ENCODE data around the gene SSUH2. TPM values are rescaled to one million over a fixed set of nuclear protein-coding genes. Genes with fewer than 3 reads are reported as not detected.

Gene SSUH2
- total RNA-seq, 2 experiments from 2014 or later, result 0.16 TPM; not detected in 1

DNA sequence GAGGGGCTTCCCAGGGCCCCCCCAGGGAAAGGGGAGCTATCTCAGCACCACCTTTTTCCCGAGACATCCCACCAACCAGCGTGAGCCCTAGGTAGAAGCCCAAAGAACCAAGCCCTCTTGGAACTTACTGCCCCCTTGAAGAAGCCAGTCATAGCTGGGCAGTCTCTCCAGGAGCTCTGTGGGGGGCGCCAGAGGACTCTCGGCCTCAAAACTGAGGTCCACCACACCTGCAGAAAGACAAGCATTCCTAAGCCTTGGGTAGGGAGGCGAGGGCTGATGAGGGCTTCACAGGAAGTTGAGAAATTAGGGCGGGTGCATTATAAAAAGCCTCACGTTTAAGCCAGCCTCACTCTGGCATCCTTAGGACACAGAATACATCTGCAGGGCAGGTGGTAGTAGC is 9.0 kb downstream of the SSUH2 start:
- H3K36me3 ChIP-seq (ENCODE audit: insufficient read depth, low read length), result no peaks in the 10 kb centered on the region
- H3K79me2 ChIP-seq (ENCODE audit: insufficient read depth, low read depth, low read length), result no peaks in the 10 kb centered on the region
- no peak overlapping the region for H3K4me2 ChIP-seq (ENCODE audit: low read length)
- no peak overlapping the region for H3K4me3 ChIP-seq (ENCODE audit: low read depth, low read length, poor library complexity, severe bottlenecking)
- intact Hi-C loops (cut with micrococcal nuclease; ENCODE audit: unreplicated experiment), result no loop called here
- H3K9me2 ChIP-seq (ENCODE audit: insufficient read depth, low read length), result no peaks in the 10 kb centered on the region
- H3K9me3 ChIP-seq (ENCODE audit: low read length), result no peaks in the 10 kb centered on the region
- TF ChIP-seq EZH2phosphoT487 (IDR thresholded peaks at IDR 0.05; ENCODE audit: borderline replicate concordance, low read depth, low read length), result no peak
- peak; percentile 30; the same call in 1 of the 2 replicates for TF ChIP-seq CTCF (conservative IDR thresholded peaks at IDR 0.05; ENCODE audit: low read length)
- ChIA-PET POLR2A (no interaction called here), CTCF (ENCODE audit: unreplicated experiment) (no interaction called here)
- DNase-seq (ENCODE audit: low spot score), result peak; percentile 10
- H3K4me1 ChIP-seq (ENCODE audit: insufficient read depth, low read length, poor library complexity, severe bottlenecking), result no peaks in the 10 kb centered on the region
- no peak overlapping the region for H3K27ac ChIP-seq (ENCODE audit: low read depth, low read length, poor library complexity, severe bottlenecking)
- no TSS peak for BruUV-seq (replicated peaks)
- no peak overlapping the region for H2AFZ ChIP-seq (ENCODE audit: low read length)
- no peaks in the 10 kb centered on the region for H4K20me1 ChIP-seq (ENCODE audit: insufficient read depth, low read length)

DNA sequence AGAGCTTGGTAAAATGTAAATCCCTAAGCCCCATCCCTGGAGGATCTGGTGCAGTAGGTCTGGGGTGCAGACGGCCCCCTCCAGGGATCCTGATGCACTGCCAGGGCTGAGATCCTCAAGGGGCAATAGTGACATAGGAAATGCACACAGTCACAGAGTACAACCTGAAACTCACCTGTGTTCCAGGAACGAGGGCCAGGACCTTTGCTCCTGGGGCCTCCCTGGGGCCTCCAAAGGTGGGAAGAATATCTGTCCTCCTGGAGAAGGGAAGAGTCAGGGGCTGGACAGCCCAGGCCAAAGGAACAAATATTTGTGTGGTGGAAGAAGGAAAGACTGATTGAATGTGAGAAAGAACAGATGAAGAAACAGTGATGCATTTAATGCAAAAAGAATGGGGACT is 9.5 kb downstream of the SSUH2 start:
- no peaks in the 10 kb centered on the region for H3K79me2 ChIP-seq (ENCODE audit: insufficient read depth, low read depth, low read length)
- no TSS peak for BruUV-seq (replicated peaks)
- no peak overlapping the region for H3K27ac ChIP-seq (ENCODE audit: low read depth, low read length, poor library complexity, severe bottlenecking)
- no peaks in the 10 kb centered on the region for H3K9me2 ChIP-seq (ENCODE audit: insufficient read depth, low read length)
- ChIA-PET POLR2A (no interaction called here), CTCF (ENCODE audit: unreplicated experiment) (no interaction called here)
- TF ChIP-seq CTCF (conservative IDR thresholded peaks at IDR 0.05; ENCODE audit: low read length) (no peak), EZH2phosphoT487 (IDR thresholded peaks at IDR 0.05; ENCODE audit: borderline replicate concordance, low read depth, low read length) (no peak)
- H3K4me2 ChIP-seq (ENCODE audit: low read length), result no peak overlapping the region
- no peaks in the 10 kb centered on the region for H3K9me3 ChIP-seq (ENCODE audit: low read length)
- H2AFZ ChIP-seq (ENCODE audit: low read length), result no peak overlapping the region
- H4K20me1 ChIP-seq (ENCODE audit: insufficient read depth, low read length), result no peaks in the 10 kb centered on the region
- no peak for DNase-seq (ENCODE audit: low spot score)
- intact Hi-C loops (cut with micrococcal nuclease; ENCODE audit: unreplicated experiment), result no loop called here
- no peaks in the 10 kb centered on the region for H3K4me1 ChIP-seq (ENCODE audit: insufficient read depth, low read length, poor library complexity, severe bottlenecking)
- no peaks in the 10 kb centered on the region for H3K36me3 ChIP-seq (ENCODE audit: insufficient read depth, low read length)
- H3K4me3 ChIP-seq (ENCODE audit: low read depth, low read length, poor library complexity, severe bottlenecking), result no peak overlapping the region

GRCh38 chr3:8632402-8633237 is 12.0 kb downstream of the SSUH2 start:
- DNase-seq (ENCODE audit: low spot score), result no peak
- Histone ChIP-seq H3K4me1 (ENCODE audit: insufficient read depth, low read length, poor library complexity, severe bottlenecking) (no peaks in the 10 kb centered on the region), H3K36me3 (ENCODE audit: insufficient read depth, low read length) (no peaks in the 10 kb centered on the region), H3K9me3 (ENCODE audit: low read length) (no peaks in the 10 kb centered on the region), H3K4me3 (ENCODE audit: low read depth, low read length, poor library complexity, severe bottlenecking) (no peak overlapping the region), H3K9me2 (ENCODE audit: insufficient read depth, low read length) (no peaks in the 10 kb centered on the region), H3K79me2 (ENCODE audit: insufficient read depth, low read depth, low read length) (no peaks in the 10 kb centered on the region), H3K4me2 (ENCODE audit: low read length) (no peak overlapping the region), H4K20me1 (ENCODE audit: insufficient read depth, low read length) (no peaks in the 10 kb centered on the region), H2AFZ (ENCODE audit: low read length) (no peak overlapping the region), H3K27ac (ENCODE audit: low read depth, low read length, poor library complexity, severe bottlenecking) (no peak overlapping the region)
- ChIA-PET POLR2A (no interaction called here), CTCF (ENCODE audit: unreplicated experiment) (no interaction called here)
- no peak for TF ChIP-seq EZH2phosphoT487 (IDR thresholded peaks at IDR 0.05; ENCODE audit: borderline replicate concordance, low read depth, low read length)
- TF ChIP-seq CTCF (conservative IDR thresholded peaks at IDR 0.05; ENCODE audit: low read length), result no peak
- no TSS peak for BruUV-seq (replicated peaks)
- intact Hi-C loops (cut with micrococcal nuclease; ENCODE audit: unreplicated experiment), result no loop called here

Measured in OCI-LY7 (cell line).